ENCODE data around the gene PHC1.

The PHC1 gene

DNA sequence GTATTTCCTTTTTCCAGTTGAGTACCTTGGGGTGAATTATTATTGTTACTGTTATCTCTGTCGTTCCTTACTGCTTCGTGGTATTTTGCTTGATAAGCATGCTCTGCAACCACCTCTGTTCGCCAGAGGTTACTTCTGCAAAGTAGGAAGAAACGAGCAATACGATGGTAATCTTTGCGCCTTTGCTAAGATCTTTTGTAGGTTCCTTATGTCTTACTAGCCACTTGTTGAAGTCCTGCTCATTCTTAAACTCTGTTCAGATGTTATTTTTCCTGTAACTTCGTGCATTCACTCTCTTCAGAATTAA lies 35.9 kb downstream of the PHC1 start:
- Histone ChIP-seq H3K36me3 (ENCODE audit: control insufficient read depth, insufficient read depth, low read length) (peaks cover 17% of the 10 kb centered on the region), H3K27ac (ENCODE audit: low read depth, low read length) (0 out of 2 replicates have a peak overlapping the region, but pooled peaks have one; percentile 98), H3K27me3 (ENCODE audit: control insufficient read depth, insufficient read depth, low read length) (no peaks in the 10 kb centered on the region), H3K9ac (ENCODE audit: low read length) (peak overlapping the region; percentile 95), H3K4me1 (ENCODE audit: control insufficient read depth, insufficient read depth, low read length) (peaks cover 12% of the 10 kb centered on the region; the same call in 1 of the 2 replicates), H3K9me3 (ENCODE audit: control insufficient read depth, insufficient read depth, low read depth, low read length) (peaks cover 15% of the 10 kb centered on the region; the same call in 1 of the 2 replicates), H3K4me3 (ENCODE audit: low read depth, low read length) (peak overlapping the region; percentile 88)

DNA sequence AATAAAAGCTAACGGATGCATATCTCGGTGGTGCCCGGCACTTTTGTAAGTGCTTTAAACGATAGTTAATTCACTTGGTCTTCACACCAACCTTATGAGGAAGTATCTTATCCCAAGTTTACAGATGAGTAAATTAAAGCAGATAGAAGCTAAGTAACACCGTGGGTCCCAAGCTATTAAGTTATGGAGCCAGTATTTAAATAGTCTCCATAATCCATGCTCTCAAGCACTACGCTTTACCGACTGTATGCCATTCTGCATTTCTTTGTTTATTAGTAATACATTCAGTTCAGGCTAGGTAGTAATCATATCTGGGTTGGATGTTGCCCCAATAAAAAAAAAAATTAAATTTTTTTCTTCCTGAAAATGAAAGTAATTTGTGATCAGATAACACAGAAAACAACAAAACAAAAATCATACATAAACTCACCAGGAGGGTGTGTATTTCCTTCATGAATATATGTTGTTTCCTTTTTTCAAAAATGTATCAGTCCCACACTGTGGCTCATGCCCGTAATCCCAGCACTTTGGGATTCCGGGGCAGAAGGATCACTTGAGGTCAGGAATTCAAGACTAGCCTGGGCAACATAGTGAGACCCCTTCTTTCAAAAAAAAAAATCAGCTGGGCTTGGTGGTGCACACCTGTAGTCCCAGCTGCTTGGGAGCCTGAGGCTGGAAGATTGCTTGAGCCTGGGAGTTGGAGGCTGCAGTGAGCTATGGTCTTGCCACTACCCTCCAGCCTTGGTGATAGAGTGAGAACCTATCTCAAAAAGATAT lies 36.6 kb downstream of the PHC1 start:
- H3K4me3 ChIP-seq (ENCODE audit: low read depth, low read length) = peak overlapping the region; percentile 88
- H3K4me1 ChIP-seq (ENCODE audit: control insufficient read depth, insufficient read depth, low read length) = peaks cover 12% of the 10 kb centered on the region; the same call in 1 of the 2 replicates
- H3K27ac ChIP-seq (ENCODE audit: low read depth, low read length) = no peak overlapping the region
- H3K9ac ChIP-seq (ENCODE audit: low read length) = peak overlapping the region; percentile 9
- peaks cover 18% of the 10 kb centered on the region for H3K9me3 ChIP-seq (ENCODE audit: control insufficient read depth, insufficient read depth, low read depth, low read length)
- peaks cover 10% of the 10 kb centered on the region for H3K36me3 ChIP-seq (ENCODE audit: control insufficient read depth, insufficient read depth, low read length)
- H3K27me3 ChIP-seq (ENCODE audit: control insufficient read depth, insufficient read depth, low read length) = no peaks in the 10 kb centered on the region

DNA sequence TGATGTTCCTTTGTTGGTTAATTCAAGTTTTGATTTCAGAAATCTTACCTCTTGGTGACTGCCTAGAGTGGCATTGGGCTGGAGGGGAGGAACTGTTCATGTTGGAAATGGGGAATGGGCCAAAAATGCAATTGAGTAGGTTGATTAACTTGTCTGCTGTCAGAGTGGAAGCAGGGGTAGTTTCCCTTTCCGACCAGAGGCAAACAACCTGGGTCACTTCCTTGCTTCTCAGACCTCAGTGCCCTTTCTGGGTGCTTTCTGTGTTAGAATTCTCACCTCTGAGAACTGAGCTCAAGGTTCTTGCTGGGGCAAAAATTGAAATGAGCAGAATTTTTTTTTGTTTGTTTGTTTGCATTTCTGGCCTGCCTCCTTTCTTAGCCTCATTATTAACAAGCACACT lies 37.4 kb downstream of the PHC1 start:
- no peaks in the 10 kb centered on the region for H3K27me3 ChIP-seq (ENCODE audit: control insufficient read depth, insufficient read depth, low read length)
- H3K27ac ChIP-seq (ENCODE audit: low read depth, low read length) = no peak overlapping the region
- H3K9me3 ChIP-seq (ENCODE audit: control insufficient read depth, insufficient read depth, low read depth, low read length) = peaks cover 21% of the 10 kb centered on the region
- H3K9ac ChIP-seq (ENCODE audit: low read length) = no peak overlapping the region
- H3K4me1 ChIP-seq (ENCODE audit: control insufficient read depth, insufficient read depth, low read length) = peaks cover 12% of the 10 kb centered on the region; the same call in 1 of the 2 replicates
- H3K36me3 ChIP-seq (ENCODE audit: control insufficient read depth, insufficient read depth, low read length) = peaks cover 5% of the 10 kb centered on the region; the same call in 1 of the 2 replicates
- H3K4me3 ChIP-seq (ENCODE audit: low read depth, low read length) = no peak overlapping the region

DNA sequence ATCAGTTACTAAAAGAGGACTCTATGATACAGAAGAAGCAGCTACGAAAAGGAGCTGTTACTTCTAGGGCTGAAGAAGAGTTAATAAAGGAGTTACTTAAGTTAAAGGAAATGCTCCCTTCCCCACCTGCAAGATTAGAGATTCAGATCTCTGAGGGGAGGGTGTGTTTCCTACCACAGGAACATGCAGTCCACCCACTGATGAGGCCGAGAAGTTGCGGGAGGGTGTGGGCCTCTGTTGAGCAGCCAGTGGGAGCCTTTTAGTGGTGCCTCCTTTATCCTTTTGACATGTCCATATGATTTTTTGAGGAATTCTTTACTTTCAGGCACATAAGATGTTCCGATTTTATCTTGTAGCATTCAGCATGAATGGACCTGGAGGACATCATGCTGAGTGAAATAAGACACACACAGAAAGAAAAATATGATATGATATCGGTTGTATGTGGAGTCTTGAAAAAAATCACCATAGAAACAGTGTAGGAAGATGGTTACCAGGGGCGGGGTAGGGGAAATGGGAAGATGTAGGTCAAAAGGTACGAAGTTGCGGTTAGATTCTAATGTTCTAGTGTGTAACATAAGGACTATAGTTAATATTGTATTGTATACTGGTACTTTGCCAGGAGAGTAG lies 39.6 kb downstream of the PHC1 start:
- Histone ChIP-seq H3K36me3 (ENCODE audit: control insufficient read depth, insufficient read depth, low read length) (peaks cover 6% of the 10 kb centered on the region; the same call in 1 of the 2 replicates), H3K4me3 (ENCODE audit: low read depth, low read length) (no peak overlapping the region), H3K27ac (ENCODE audit: low read depth, low read length) (no peak overlapping the region), H3K9me3 (ENCODE audit: control insufficient read depth, insufficient read depth, low read depth, low read length) (peaks cover 21% of the 10 kb centered on the region), H3K4me1 (ENCODE audit: control insufficient read depth, insufficient read depth, low read length) (peaks cover 3% of the 10 kb centered on the region; the same call in 1 of the 2 replicates), H3K9ac (ENCODE audit: low read length) (no peak overlapping the region), H3K27me3 (ENCODE audit: control insufficient read depth, insufficient read depth, low read length) (no peaks in the 10 kb centered on the region)

DNA sequence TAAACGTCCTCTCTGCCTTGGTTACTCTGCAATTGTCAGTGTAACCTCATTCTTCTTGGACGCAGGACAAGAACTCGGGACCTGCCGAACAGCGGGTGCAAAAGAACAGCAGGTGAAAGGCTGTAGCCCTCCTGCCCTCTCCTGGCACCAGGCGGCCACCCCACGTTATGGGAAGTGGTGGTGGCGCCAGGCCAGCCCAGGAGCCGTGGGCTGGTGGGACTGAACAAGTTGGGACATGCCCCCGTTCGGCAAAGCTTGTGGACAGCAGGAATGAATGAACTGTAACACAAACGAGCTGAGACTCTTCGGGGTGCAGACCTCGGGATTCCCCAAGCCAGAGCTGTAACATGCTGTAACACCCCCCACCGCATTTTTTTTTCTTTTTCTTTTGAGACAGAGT lies 41.8 kb downstream of the PHC1 start:
- no peak overlapping the region for H3K9ac ChIP-seq (ENCODE audit: low read length)
- H3K9me3 ChIP-seq (ENCODE audit: control insufficient read depth, insufficient read depth, low read depth, low read length) = peaks cover 21% of the 10 kb centered on the region
- H3K4me3 ChIP-seq (ENCODE audit: low read depth, low read length) = no peak overlapping the region
- no peaks in the 10 kb centered on the region for H3K27me3 ChIP-seq (ENCODE audit: control insufficient read depth, insufficient read depth, low read length)
- H3K27ac ChIP-seq (ENCODE audit: low read depth, low read length) = no peak overlapping the region
- no peaks in the 10 kb centered on the region for H3K4me1 ChIP-seq (ENCODE audit: control insufficient read depth, insufficient read depth, low read length)
- peaks cover 6% of the 10 kb centered on the region; the same call in 1 of the 2 replicates for H3K36me3 ChIP-seq (ENCODE audit: control insufficient read depth, insufficient read depth, low read length)

DNA sequence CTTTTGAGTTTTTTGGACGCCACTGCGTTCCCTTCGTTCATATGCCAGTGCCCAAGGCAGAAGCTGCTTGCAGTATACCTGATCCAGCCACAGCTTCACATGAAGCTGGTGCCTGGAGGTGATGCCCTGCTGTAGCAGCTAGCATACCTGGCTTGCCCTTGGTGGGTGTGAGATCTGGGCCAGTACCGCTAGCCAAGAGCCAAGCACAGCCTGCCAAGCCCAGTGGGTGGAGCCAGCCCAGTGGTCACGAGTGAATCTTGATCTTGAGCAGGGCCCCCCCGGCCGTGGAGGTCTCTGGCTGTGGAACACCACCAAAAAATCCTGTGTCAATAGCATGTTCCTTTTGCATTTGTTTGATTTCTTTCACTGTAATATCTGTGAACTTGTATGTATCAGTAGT lies 42.5 kb downstream of the PHC1 start:
- Histone ChIP-seq H3K9me3 (ENCODE audit: control insufficient read depth, insufficient read depth, low read depth, low read length) (peaks cover 21% of the 10 kb centered on the region), H3K36me3 (ENCODE audit: control insufficient read depth, insufficient read depth, low read length) (peaks cover 6% of the 10 kb centered on the region; the same call in 1 of the 2 replicates), H3K27ac (ENCODE audit: low read depth, low read length) (no peak overlapping the region), H3K27me3 (ENCODE audit: control insufficient read depth, insufficient read depth, low read length) (no peaks in the 10 kb centered on the region), H3K9ac (ENCODE audit: low read length) (no peak overlapping the region), H3K4me3 (ENCODE audit: low read depth, low read length) (no peak overlapping the region), H3K4me1 (ENCODE audit: control insufficient read depth, insufficient read depth, low read length) (no peaks in the 10 kb centered on the region)

DNA sequence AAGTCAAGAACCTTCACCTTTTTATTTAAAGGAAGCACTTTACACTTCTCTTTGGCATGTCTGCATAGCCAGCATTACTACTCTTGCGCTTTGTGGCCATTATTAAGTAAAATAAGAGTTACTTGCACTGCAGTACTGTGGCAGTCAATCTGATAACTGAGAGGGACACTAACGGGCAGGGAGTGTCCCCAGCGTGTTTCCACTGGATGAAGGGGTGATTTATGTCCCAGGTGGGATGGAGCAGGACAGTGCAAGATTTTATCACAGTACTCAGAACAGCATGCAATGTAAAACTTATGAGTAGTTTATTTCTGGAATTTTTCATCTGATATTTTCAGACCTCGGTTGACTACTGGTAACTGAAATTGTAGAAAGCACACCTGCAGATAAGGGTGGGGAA lies 43.3 kb downstream of the PHC1 start:
- H3K27ac ChIP-seq (ENCODE audit: low read depth, low read length) = no peak overlapping the region
- peaks cover 20% of the 10 kb centered on the region for H3K9me3 ChIP-seq (ENCODE audit: control insufficient read depth, insufficient read depth, low read depth, low read length)
- no peak overlapping the region for H3K4me3 ChIP-seq (ENCODE audit: low read depth, low read length)
- H3K27me3 ChIP-seq (ENCODE audit: control insufficient read depth, insufficient read depth, low read length) = no peaks in the 10 kb centered on the region
- H3K9ac ChIP-seq (ENCODE audit: low read length) = no peak overlapping the region
- H3K4me1 ChIP-seq (ENCODE audit: control insufficient read depth, insufficient read depth, low read length) = no peaks in the 10 kb centered on the region
- peaks cover 6% of the 10 kb centered on the region; the same call in 1 of the 2 replicates for H3K36me3 ChIP-seq (ENCODE audit: control insufficient read depth, insufficient read depth, low read length)

DNA sequence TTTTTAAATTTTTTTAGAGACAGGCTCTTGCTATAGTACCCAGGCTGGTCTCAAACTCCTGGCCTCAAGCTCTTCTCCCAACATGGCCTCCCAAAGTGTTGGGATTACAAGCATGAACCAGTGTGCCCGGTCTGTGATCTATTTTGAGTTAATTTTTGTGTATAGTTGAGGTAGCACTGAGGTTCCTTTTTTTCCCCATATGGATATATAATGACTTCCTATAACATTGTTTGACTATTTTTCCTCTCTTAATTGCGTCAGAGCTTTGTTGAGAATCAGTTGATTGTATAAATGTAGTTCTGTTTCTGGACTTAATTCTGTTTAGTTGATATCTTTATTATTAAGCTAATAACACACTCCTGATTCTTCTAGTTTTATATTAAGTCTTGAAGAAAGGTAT lies 43.8 kb downstream of the PHC1 start:
- Histone ChIP-seq H3K27ac (ENCODE audit: low read depth, low read length) (no peak overlapping the region), H3K9ac (ENCODE audit: low read length) (no peak overlapping the region), H3K9me3 (ENCODE audit: control insufficient read depth, insufficient read depth, low read depth, low read length) (peaks cover 15% of the 10 kb centered on the region), H3K4me1 (ENCODE audit: control insufficient read depth, insufficient read depth, low read length) (no peaks in the 10 kb centered on the region), H3K27me3 (ENCODE audit: control insufficient read depth, insufficient read depth, low read length) (no peaks in the 10 kb centered on the region), H3K4me3 (ENCODE audit: low read depth, low read length) (no peak overlapping the region), H3K36me3 (ENCODE audit: control insufficient read depth, insufficient read depth, low read length) (peaks cover 6% of the 10 kb centered on the region; the same call in 1 of the 2 replicates)

DNA sequence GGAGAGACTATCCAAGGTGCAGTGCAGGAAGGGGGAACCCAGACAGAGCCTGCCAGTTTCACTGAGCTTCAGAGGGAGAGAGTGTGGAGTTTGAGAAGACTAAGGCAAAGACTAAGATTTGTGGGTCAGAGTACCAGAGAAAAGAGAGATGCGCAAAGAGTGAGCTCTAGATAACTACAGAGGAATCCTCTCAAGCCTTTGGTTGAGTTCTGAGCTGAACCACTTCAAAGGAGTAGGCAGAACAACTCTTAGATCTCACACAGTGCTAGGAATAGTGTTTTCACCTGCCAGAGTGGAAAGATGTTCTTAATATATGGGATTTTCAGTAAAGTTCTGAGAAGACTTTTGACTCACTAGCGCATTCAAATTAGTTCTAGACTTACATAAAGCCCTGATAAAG lies 45.9 kb downstream of the PHC1 start:
- Histone ChIP-seq H3K4me1 (ENCODE audit: control insufficient read depth, insufficient read depth, low read length) (no peaks in the 10 kb centered on the region), H3K27ac (ENCODE audit: low read depth, low read length) (no peak overlapping the region), H3K4me3 (ENCODE audit: low read depth, low read length) (no peak overlapping the region), H3K9me3 (ENCODE audit: control insufficient read depth, insufficient read depth, low read depth, low read length) (peaks cover 6% of the 10 kb centered on the region), H3K9ac (ENCODE audit: low read length) (no peak overlapping the region), H3K27me3 (ENCODE audit: control insufficient read depth, insufficient read depth, low read length) (no peaks in the 10 kb centered on the region), H3K36me3 (ENCODE audit: control insufficient read depth, insufficient read depth, low read length) (peaks cover 2% of the 10 kb centered on the region; the same call in 1 of the 2 replicates)

DNA sequence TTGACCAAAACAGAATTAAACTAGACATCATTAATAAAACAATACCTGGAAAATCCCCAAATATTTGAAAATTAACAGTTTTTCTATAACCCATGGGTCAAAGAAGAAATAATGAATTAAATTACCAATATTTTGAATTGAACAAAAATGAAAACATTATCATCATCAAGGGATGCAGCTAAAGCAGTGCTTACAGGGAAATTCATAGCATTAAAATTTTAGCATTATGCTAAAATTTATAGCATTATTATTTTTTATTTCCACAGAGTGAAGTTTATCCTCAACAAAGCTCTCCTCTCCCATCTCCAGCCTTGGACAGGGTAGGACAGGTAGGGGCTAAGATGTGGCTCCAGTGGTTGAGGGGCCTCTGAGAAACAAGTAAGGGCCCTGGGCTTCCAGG lies 54.5 kb downstream of the PHC1 start:
- Histone ChIP-seq H3K27ac (ENCODE audit: low read depth, low read length) (no peak overlapping the region), H3K36me3 (ENCODE audit: control insufficient read depth, insufficient read depth, low read length) (no peaks in the 10 kb centered on the region), H3K4me3 (ENCODE audit: low read depth, low read length) (no peak overlapping the region)

DNA sequence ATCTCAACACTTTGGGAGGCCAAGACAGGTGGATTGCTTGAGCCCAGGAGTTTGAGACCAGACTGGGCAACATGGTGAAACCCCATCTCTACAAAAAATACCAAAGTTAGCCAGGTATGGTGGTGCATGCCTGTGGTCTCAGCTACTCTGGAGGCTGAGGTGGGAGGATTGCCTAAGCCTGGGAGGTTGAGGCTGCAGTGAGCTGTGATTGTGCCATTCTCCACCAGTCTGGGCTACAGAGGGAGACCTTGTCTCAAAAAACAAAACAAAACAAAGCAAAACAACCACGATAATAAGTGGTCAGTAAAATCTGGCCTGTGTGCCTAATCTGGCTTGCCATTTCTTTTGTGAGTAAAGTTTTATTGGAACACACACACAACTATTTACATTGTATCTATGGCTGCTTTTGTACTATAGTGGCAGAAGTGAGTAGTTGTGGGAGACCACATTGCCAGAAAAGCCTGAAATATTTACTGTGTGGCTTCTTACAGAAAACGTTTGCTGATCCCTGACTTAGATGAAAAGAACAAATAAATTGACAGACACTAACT lies 55.6 kb downstream of the PHC1 start:
- Histone ChIP-seq H3K36me3 (ENCODE audit: control insufficient read depth, insufficient read depth, low read length) (no peaks in the 10 kb centered on the region), H3K9ac (ENCODE audit: low read length) (no peak overlapping the region), H3K4me1 (ENCODE audit: control insufficient read depth, insufficient read depth, low read length) (no peaks in the 10 kb centered on the region), H3K27ac (ENCODE audit: low read depth, low read length) (no peak overlapping the region), H3K4me3 (ENCODE audit: low read depth, low read length) (no peak overlapping the region), H3K27me3 (ENCODE audit: control insufficient read depth, insufficient read depth, low read length) (no peaks in the 10 kb centered on the region), H3K9me3 (ENCODE audit: control insufficient read depth, insufficient read depth, low read depth, low read length) (peaks cover 19% of the 10 kb centered on the region)

More for the DNA sequence above, 54.5 kb downstream of the PHC1 start:
- Histone ChIP-seq H3K27me3 (ENCODE audit: control insufficient read depth, insufficient read depth, low read length) (no peaks in the 10 kb centered on the region), H3K9me3 (ENCODE audit: control insufficient read depth, insufficient read depth, low read depth, low read length) (peaks cover 19% of the 10 kb centered on the region), H3K9ac (ENCODE audit: low read length) (no peak overlapping the region), H3K4me1 (ENCODE audit: control insufficient read depth, insufficient read depth, low read length) (no peaks in the 10 kb centered on the region)

Measured in HUES6 (cell line).